HepG2 (cell line): ENCODE results near the gene USP38. TPM values are rescaled to one million over a fixed set of nuclear protein-coding genes. Genes with fewer than 3 reads are reported as not detected.

Source experiments
- GABPB1 ChIP-seq: IDR thresholded peaks from 2 replicates; pipeline ENCODE4 v1.6.1; 2016; ENCODE audit warnings: mild to moderate bottlenecking, missing genetic modification reagents, moderate library complexity, missing compliant biosample characterization
- KAT7 ChIP-seq: IDR thresholded peaks from 2 replicates; pipeline ENCODE4 v1.6.1; 2018; ENCODE audit warnings: borderline replicate concordance, missing compliant biosample characterization
- KMT2B ChIP-seq: IDR thresholded peaks from 2 replicates; pipeline ENCODE4 v1.6.1; 2016; ENCODE audit warnings: missing genetic modification reagents, missing compliant biosample characterization
- PHF20 ChIP-seq: sonication (generic); formaldehyde crosslinking; IDR thresholded peaks from 2 replicates; pipeline ENCODE4 v1.5.0; 2020; ENCODE audit warnings: mild to moderate bottlenecking, missing genetic modification reagents
- PITX1 ChIP-seq: sonication (generic); formaldehyde crosslinking; IDR thresholded peaks from 2 replicates; pipeline ENCODE4 v1.5.1; 2020; ENCODE audit warnings: mild to moderate bottlenecking, missing genetic modification reagents
- SNAPC2 ChIP-seq: sonication (generic); formaldehyde crosslinking; IDR thresholded peaks from 2 replicates; pipeline ENCODE4 v1.8.1; 2022; ENCODE audit warnings: mild to moderate bottlenecking, missing genetic modification reagents
- YEATS4 ChIP-seq: sonication (generic); formaldehyde crosslinking; IDR thresholded peaks from 2 replicates; pipeline ENCODE4 v1.4.0; 2020; ENCODE audit warnings: missing genetic modification reagents, borderline replicate concordance
- ZBTB7B ChIP-seq: sonication (generic); formaldehyde crosslinking; IDR thresholded peaks from 2 replicates; pipeline ENCODE4 v1.4.0; 2020; ENCODE audit warnings: missing genetic modification reagents
- ZSCAN31 ChIP-seq: sonication (generic); formaldehyde crosslinking; IDR thresholded peaks from 2 replicates; pipeline ENCODE4 v1.5.0; 2020; ENCODE audit warnings: low read depth, mild to moderate bottlenecking, missing genetic modification reagents
- polyA plus RNA-seq, 8 experiments: library from polyadenylated mRNA; depleted of rRNA in 3 of 8; stranded (reverse) in 7 of 8; unstranded in 1 of 8; fragments of >200 nt; fragmentation: Illumina TruSeq in 4 of 8; extraction: Trizol in 4 of 8; gene quantifications; 2 replicates each; pipeline versions ENCODE4 v1.2.1 to v1.2.3, GENCODE V29; 2011 to 2016; ENCODE audit warnings: low read depth in 4 of 8, missing spikeins in 1 of 8, mixed read lengths in 1 of 8; ENCODE audit not compliant: insufficient read depth in 1 of 8
- total RNA-seq, 5 experiments: library from RNA; depleted of rRNA; stranded (reverse); fragments of >200 nt; fragmentation: Illumina TruSeq; extraction: Trizol; gene quantifications; 2 replicates each; pipeline ENCODE4 v1.2.3, GENCODE V29; 2016; ENCODE audit warnings: low read depth in 1 of 5
- TF ChIP-seq, protein P1 (sequence below): sonication (generic); formaldehyde crosslinking; IDR thresholded peaks from 2 replicates; pipeline ENCODE4 v1.5.1; 2020; ENCODE audit warnings: mild to moderate bottlenecking, missing genetic modification reagents, moderate library complexity
- TF ChIP-seq, protein P2 (sequence below), 2 experiments: fragments of 450-650 bp in 1 of 2; sonication (generic) in 1 of 2; formaldehyde crosslinking; IDR thresholded peaks; 2 replicates each; pipeline versions ENCODE4 v1.5.0 to v1.8.0; 2020 to 2022; ENCODE audit warnings: mild to moderate bottlenecking in 1 of 2, missing genetic modification reagents in 1 of 2
- TF ChIP-seq, protein P3 (sequence below): sonication (generic); formaldehyde crosslinking; conservative IDR thresholded peaks from 2 replicates; pipeline ENCODE4 v1.4.0; 2020; ENCODE audit warnings: missing genetic modification reagents
- TF ChIP-seq, protein P4 (sequence below): sonication (generic); formaldehyde crosslinking; IDR thresholded peaks from 2 replicates; pipeline ENCODE4 v1.4.0; 2020; ENCODE audit warnings: missing genetic modification reagents, low read depth, mild to moderate bottlenecking, borderline replicate concordance
- TF ChIP-seq, protein P5 (sequence below): sonication (generic); formaldehyde crosslinking; IDR thresholded peaks from 2 replicates; pipeline ENCODE4 v1.8.1; 2022; ENCODE audit warnings: mild to moderate bottlenecking, missing genetic modification reagents

USP38 gene
- total and polyA plus RNA-seq, 2 of the 13 experiments (the other 11 are each of a cell fraction or from before 2014, with no cell fraction given) = 4.5 to 11.8 TPM

DNA sequence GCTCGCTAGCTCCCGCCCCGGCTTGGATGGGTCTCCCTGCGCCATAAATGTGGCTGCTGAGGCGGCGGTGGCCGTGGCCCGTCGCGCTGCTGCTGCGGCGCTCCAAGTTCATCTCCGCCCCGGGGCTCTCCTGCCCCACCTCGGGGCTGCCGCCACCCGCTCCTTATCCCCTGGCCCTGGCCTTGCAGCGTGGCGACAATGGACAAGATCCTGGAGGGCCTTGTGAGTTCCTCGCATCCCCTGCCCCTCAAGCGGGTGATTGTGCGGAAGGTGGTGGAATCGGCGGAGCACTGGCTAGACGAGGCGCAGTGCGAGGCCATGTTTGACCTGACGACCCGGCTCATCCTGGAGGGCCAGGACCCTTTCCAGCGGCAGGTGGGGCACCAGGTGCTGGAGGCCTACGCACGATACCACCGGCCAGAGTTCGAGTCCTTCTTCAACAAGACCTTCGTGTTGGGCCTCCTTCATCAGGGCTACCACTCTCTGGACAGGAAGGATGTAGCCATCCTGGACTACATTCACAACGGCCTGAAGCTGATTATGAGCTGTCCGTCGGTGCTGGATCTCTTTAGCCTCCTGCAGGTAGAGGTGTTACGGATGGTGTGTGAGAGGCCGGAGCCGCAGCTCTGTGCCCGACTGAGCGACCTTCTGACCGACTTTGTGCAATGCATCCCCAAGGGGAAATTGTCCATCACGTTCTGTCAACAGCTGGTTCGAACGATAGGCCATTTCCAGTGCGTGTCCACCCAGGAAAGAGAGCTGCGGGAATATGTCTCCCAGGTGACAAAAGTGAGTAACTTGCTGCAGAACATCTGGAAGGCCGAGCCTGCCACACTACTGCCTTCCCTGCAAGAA lies 763 bp downstream of the USP38 start (continued):
- TF ChIP-seq, protein P1, sequence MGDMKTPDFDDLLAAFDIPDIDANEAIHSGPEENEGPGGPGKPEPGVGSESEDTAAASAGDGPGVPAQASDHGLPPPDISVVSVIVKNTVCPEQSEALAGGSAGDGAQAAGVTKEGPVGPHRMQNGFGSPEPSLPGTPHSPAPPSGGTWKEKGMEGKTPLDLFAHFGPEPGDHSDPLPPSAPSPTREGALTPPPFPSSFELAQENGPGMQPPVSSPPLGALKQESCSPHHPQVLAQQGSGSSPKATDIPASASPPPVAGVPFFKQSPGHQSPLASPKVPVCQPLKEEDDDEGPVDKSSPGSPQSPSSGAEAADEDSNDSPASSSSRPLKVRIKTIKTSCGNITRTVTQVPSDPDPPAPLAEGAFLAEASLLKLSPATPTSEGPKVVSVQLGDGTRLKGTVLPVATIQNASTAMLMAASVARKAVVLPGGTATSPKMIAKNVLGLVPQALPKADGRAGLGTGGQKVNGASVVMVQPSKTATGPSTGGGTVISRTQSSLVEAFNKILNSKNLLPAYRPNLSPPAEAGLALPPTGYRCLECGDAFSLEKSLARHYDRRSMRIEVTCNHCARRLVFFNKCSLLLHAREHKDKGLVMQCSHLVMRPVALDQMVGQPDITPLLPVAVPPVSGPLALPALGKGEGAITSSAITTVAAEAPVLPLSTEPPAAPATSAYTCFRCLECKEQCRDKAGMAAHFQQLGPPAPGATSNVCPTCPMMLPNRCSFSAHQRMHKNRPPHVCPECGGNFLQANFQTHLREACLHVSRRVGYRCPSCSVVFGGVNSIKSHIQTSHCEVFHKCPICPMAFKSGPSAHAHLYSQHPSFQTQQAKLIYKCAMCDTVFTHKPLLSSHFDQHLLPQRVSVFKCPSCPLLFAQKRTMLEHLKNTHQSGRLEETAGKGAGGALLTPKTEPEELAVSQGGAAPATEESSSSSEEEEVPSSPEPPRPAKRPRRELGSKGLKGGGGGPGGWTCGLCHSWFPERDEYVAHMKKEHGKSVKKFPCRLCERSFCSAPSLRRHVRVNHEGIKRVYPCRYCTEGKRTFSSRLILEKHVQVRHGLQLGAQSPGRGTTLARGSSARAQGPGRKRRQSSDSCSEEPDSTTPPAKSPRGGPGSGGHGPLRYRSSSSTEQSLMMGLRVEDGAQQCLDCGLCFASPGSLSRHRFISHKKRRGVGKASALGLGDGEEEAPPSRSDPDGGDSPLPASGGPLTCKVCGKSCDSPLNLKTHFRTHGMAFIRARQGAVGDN (CRISPR knock-in tag) = peak; percentile 73
- TF ChIP-seq PHF20 (CRISPR knock-in tag) (peak; percentile 39; the same call in 1 of the 2 replicates), YEATS4 (CRISPR knock-in tag) (peak; percentile 17; the same call in 1 of the 2 replicates), ZBTB7B (CRISPR knock-in tag) (peak; percentile 50; the same call in 1 of the 2 replicates), SNAPC2 (CRISPR knock-in tag) (no peak), KMT2B (peak; percentile 62; the same call in 1 of the 2 replicates), GABPB1 (CRISPR knock-in tag) (peak; percentile 12; the same call in 1 of the 2 replicates), KAT7 (CRISPR knock-in tag) (peak; percentile 74; the same call in 1 of the 2 replicates), ZSCAN31 (no peak), PITX1 (CRISPR knock-in tag) (peak; percentile 4; the same call in 1 of the 2 replicates)
- TF ChIP-seq, protein P2, sequence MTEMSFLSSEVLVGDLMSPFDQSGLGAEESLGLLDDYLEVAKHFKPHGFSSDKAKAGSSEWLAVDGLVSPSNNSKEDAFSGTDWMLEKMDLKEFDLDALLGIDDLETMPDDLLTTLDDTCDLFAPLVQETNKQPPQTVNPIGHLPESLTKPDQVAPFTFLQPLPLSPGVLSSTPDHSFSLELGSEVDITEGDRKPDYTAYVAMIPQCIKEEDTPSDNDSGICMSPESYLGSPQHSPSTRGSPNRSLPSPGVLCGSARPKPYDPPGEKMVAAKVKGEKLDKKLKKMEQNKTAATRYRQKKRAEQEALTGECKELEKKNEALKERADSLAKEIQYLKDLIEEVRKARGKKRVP (CRISPR knock-in tag; IDR thresholded peaks at IDR 0.05) = no peak
- TF ChIP-seq, protein P3, sequence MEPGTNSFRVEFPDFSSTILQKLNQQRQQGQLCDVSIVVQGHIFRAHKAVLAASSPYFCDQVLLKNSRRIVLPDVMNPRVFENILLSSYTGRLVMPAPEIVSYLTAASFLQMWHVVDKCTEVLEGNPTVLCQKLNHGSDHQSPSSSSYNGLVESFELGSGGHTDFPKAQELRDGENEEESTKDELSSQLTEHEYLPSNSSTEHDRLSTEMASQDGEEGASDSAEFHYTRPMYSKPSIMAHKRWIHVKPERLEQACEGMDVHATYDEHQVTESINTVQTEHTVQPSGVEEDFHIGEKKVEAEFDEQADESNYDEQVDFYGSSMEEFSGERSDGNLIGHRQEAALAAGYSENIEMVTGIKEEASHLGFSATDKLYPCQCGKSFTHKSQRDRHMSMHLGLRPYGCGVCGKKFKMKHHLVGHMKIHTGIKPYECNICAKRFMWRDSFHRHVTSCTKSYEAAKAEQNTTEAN = peak; percentile 8; the same call in 1 of the 2 replicates
- TF ChIP-seq, protein P4, sequence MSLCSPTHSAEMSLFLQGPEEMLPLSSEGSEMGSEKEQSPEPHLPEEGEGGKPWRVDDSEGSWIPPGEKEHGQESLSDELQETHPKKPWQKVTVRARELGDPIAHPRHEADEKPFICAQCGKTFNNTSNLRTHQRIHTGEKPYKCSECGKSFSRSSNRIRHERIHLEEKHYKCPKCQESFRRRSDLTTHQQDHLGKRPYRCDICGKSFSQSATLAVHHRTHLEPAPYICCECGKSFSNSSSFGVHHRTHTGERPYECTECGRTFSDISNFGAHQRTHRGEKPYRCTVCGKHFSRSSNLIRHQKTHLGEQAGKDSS = 0 out of 2 replicates have a peak, but pooled peaks have one; percentile 52
- TF ChIP-seq, protein P5, sequence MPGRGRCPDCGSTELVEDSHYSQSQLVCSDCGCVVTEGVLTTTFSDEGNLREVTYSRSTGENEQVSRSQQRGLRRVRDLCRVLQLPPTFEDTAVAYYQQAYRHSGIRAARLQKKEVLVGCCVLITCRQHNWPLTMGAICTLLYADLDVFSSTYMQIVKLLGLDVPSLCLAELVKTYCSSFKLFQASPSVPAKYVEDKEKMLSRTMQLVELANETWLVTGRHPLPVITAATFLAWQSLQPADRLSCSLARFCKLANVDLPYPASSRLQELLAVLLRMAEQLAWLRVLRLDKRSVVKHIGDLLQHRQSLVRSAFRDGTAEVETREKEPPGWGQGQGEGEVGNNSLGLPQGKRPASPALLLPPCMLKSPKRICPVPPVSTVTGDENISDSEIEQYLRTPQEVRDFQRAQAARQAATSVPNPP = no peak
